HUES48 (cell line): ENCODE measurements around the gene SLC25A43.

Experiments
- H3K27ac ChIP-seq: one replicate; pipeline ENCODE4 v1.7.0; 2013; ENCODE audit warnings: low read depth, low read length, inconsistent platforms
- H3K27me3 ChIP-seq: 2 replicates; pipeline ENCODE4 v1.6.1; 2013; ENCODE audit warnings: mild to moderate bottlenecking, low read length; ENCODE audit not compliant: control insufficient read depth, insufficient read depth
- H3K36me3 ChIP-seq: 2 replicates; pipeline ENCODE4 v1.6.1; 2013; ENCODE audit warnings: low read length; ENCODE audit not compliant: control insufficient read depth, insufficient read depth
- H3K4me1 ChIP-seq: 2 replicates; pipeline ENCODE4 v1.6.1; 2013; ENCODE audit warnings: mild to moderate bottlenecking, low read length; ENCODE audit not compliant: control insufficient read depth, insufficient read depth
- H3K4me3 ChIP-seq: 2 replicates; pipeline ENCODE4 v1.5.1; 2013; ENCODE audit warnings: mild to moderate bottlenecking, low read depth, low read length
- H3K9ac ChIP-seq: 2 replicates; pipeline ENCODE4 v1.6.1; 2013; ENCODE audit warnings: mild to moderate bottlenecking, low read depth, low read length, moderate library complexity
- H3K9me3 ChIP-seq: 2 replicates; pipeline ENCODE4 v1.6.1; 2013; ENCODE audit warnings: low read length; ENCODE audit not compliant: control insufficient read depth, insufficient read depth

Gene SLC25A43

DNA sequence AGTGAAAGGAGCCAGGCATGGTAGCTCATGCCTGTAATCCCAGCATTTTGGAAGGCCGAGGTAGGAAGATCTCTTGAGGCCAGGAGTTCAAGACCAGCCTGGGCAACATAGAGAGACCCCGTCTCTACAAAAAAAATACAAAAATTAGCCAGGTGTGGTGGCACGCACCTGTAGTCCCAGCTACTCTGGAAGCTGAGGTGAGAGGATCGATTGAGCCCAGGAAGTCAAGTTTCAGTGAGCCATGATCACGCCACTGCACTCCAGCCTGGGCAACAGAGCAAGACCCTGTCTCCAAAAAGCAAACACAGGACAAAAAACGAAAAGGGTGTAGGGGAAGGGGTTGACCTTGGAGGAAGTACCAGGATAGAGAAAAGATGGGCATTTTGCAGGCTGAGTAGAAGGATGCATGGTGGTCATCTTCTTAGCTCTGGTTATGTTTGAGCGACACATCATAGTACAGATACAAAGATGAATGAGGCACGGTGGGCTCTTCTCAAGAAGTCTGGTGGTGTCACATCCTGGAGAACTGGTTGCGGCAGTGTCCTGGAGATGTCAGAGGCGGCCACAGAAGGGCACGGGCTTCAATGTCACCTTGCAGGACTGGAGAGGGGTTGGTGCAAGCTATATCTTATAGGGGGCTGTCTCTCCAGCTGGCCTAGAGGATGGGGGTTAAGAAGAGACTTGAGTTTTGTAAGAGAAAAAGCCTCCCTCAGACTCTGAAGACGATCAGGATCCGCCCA lies 101.1 kb downstream of the SLC25A43 start:
- H3K36me3 ChIP-seq, result no peaks in the 10 kb centered on the region
- no peak overlapping the region for H3K4me3 ChIP-seq
- peaks cover 36% of the 10 kb centered on the region for H3K9me3 ChIP-seq
- H3K4me1 ChIP-seq, result no peaks in the 10 kb centered on the region
- no peaks in the 10 kb centered on the region for H3K27me3 ChIP-seq
- no peak overlapping the region for H3K27ac ChIP-seq
- H3K9ac ChIP-seq, result no peak overlapping the region

DNA sequence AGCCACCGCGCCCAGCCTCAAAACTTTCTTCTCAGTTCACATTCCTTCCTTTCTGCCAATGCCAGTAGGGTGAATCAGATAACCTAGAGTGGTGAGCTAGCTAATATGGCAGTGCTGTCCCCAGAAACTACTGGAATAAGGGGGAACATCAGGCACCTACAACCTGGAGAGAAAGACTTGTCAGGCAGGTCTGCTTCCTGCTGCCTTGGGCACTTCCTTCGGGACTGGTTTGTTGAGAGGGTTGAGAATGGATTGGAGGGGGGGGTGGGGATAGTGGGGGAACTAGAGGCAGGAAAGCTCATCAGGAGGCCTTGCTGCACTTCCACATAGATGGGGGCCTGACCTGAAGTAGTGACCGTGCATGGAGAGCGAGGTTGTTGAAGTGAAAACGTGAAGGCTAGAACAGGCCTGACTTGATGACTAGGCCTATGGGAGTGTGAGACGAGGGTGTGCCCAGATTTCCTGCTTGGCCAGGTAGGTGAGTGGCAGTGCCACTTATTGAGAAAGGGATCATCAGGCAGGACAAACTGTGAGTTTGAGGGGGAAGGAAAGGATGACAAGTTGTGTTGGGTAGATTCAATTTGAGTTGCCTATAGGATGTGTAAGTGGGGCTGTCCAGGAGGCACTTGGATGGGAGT lies 102.5 kb downstream of the SLC25A43 start:
- Histone ChIP-seq H3K27me3 (no peaks in the 10 kb centered on the region), H3K9me3 (peaks cover 26% of the 10 kb centered on the region), H3K9ac (no peak overlapping the region), H3K4me1 (no peaks in the 10 kb centered on the region), H3K27ac (no peak overlapping the region), H3K36me3 (no peaks in the 10 kb centered on the region), H3K4me3 (no peak overlapping the region)

DNA sequence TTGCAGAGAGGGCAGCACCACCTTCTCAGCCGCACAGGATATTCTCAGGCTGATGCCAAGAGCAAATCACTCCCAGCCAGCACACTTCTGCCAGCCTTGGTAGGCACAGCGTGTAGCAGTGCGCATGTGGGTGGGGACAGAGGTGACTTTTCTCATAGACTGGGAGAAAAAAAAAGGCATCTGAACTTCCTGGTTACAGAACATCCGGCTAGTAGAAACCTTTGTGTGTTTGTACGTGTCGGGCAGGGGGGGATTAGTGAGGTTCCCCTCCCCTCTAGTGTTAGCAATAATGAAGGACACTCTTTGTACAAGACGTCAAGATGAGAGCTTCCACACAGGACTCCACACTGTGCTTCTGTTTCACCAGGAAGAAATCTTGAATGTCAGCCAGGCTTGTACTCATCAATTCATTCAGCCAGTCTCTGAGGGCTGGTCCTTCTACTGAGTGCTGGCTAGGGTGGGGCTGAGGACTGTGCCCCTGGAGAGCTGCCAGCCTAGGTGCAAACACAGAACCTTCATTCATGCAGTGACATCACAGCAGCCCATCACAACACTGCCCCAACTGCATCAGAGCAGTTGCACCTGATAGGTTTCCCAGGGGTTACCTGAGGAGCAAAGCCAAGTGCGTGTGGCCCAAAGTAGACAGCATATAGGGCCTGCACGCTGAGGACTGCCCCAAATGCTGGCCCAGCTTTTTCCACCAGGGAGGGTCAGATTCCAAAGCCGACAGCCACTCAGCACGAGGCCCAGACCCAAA lies 103.8 kb downstream of the SLC25A43 start:
- Histone ChIP-seq H3K27ac (no peak overlapping the region), H3K36me3 (no peaks in the 10 kb centered on the region), H3K9ac (no peak overlapping the region), H3K27me3 (no peaks in the 10 kb centered on the region), H3K4me1 (no peaks in the 10 kb centered on the region), H3K9me3 (peaks cover 26% of the 10 kb centered on the region; the same call in 1 of the 2 replicates), H3K4me3 (no peak overlapping the region)

DNA sequence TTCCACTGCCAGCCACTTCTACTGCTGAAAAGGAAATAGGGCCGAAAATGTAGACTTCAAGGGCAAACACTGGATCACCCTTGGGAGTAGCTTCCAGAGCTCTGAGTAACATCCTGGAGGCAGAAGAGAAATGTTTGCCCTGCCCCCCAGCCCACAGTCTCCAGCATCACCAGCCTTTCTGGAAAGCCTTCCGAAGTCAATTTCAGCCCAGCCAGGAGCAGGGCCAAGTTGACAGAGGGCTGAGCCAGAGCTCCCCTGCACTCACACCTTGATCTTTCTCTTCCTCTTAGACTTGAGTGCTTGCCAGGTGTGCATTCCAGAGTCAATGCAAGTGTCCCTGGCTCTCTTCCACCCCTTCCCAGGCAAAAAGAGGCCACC lies 104.3 kb downstream of the SLC25A43 start:
- Histone ChIP-seq H3K4me3 (no peak overlapping the region), H3K4me1 (no peaks in the 10 kb centered on the region), H3K27me3 (no peaks in the 10 kb centered on the region), H3K36me3 (no peaks in the 10 kb centered on the region), H3K9ac (no peak overlapping the region), H3K27ac (peak overlapping the region; percentile 40), H3K9me3 (peaks cover 26% of the 10 kb centered on the region; the same call in 1 of the 2 replicates)
